Amniotic epithelial cell (primary cell): ENCODE data around the gene EFCAB8.

Source experiments
- DNase-seq: peaks from one replicate; pipeline ENCODE4 v3.0.0-alpha.2; 2010; ENCODE audit warnings: low read depth

Gene EFCAB8, protein sequence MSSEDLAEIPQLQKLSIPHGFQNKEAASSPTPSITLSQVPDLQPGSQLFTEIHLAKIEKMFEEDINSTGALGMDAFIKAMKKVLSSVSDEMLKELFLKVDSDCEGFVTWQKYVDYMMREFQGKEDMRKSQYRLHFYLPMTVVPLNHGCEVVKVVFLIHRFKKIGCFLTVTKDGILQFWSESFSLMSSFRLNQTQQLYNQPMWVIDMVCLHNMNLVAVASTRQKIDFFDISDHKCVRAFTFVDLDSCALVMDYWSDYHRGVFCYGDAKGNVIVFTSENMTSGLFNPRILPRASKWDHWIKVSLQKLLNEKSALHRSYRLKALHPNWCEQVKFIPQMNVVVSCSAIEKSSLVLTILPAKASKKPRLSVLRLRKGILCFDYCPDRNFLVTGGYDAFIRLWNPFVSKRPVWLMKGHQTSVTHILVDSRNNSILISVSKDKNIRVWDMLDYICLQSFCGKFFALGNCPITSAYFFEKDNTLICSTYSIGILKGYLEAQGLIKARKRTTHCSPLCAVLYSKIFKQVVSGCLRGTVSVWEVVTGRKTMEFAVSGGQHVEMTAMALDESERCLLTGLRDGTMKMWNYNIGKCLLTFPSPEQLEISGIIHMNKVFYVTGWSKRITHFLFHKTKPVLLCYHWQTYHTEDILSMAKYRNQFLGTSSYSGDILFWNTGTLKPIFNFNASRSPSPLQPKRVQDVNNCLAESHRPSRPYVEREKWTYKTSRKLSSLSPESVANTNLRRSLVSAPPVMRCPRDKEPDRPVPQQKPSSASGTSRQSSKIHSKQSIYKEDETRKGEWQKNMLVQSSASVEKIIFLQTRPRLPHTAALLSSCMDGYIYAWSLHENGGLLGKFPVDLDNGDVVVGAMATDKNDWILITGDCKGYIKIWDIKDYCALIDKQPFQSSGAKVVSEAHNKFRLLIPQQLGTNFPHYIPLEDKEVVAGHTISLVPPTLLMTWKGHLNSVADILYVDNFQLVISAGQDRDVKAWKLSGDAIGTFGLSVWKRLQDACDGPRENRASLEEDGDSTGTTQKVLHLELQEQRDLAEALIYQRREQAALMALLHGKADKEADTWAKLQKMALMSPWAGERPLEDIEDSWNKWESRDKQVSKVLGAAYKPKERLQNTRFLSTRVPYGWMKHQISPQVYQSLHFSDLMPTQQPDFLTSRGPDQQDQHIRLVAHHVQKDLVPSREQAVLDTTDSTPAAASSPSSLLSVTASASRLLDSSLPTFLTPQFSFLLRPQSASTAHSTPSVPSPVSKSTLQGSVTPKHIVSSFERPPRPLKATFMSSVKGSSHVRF

DNA sequence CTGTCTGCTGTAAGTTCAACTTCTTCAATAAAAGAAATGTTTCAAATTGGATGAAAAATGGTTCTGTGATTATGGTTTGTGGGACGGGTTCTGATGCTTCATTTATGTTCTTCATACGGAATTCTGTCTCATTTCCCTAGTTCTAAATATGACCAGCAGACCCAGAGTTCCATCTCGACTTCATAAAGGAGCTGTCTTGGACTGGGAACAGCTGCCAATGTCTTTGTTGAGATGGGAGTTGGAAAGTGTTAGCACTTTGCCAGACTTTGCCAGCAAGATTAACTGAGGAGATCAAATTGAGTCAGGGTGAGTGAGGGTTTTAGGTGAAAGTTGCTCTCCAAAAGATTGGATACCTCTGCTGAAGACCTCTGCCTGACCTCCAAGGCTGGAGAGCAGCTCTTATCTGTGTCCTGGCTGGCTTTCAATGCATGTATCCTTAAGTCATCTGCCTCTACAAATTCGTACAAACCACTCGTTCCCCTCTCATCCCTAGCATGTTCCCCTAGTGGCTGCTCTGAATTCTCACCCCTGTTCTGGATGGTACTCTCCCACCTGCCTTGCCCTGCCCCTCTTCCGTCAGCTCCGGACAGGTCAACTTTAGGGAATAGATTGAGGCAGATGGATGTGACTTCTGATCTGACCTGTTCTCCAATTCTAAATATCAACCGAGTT lies at the start of gene EFCAB8:
EFCAB8 (plus strand) TSS at position 223 of the 672 bp plus-strand sequence. CDS start 4,870 bp downstream, outside the sequence.
- no peak for DNase-seq

DNA sequence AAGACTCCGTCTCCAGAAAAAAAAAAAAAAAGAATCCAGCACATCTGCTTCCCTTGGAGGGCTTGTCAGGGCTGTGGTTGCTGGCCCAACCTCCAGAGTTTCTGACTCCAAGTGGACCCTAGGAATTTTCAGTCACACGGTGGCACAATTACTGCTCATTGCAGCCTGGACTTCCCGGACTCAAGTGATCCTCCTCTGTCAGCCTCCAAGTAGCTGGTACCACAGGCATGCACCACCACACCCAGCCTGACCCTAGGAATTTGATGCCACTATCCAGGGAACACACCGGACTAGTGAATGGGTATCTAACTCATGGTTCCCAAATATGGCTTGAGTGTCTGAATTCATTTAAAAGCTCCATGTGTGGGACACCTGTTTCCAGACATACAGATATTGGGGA lies 48.8 kb upstream of the EFCAB8 start:
- no peak for DNase-seq

DNA sequence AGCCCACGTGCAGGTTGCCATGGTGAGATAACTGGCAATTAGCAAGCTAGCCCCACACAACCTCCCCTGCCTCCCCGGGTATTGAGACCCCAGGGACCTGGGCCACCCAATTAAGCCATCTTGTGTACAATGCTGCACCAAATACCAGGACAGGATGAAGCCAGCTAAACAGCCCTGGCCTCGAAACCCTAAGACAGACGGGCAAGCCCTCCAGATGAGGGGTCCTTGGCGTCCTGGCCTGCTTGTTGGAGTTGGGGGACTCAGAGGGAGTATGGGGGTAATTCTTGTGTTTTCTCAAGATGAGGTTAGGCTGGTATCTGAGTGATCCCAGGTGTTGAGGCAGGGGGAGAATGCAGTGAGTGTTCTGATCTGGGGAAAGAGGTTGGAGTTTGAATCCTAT lies 47.8 kb upstream of the EFCAB8 start:
- no peak for DNase-seq

DNA sequence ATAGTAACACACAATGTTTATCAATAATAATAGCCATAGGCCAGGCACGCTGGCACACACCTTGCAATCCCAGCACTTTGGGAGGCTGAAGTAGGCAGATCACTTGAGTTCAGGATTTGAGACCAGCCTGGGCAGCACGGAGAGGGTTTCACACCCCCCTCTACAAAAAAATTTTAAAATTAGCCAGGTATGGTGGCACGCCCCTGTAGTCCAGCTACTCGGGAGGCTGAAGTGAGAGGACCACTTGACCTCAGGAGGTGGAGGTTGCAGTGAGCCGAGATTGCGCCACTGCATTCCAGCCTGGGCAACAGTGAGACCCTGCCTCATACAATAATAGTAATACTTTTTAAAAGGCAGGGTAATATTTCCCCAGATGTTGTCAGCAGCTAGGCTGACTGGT lies 46.8 kb upstream of the EFCAB8 start:
- no peak for DNase-seq

DNA sequence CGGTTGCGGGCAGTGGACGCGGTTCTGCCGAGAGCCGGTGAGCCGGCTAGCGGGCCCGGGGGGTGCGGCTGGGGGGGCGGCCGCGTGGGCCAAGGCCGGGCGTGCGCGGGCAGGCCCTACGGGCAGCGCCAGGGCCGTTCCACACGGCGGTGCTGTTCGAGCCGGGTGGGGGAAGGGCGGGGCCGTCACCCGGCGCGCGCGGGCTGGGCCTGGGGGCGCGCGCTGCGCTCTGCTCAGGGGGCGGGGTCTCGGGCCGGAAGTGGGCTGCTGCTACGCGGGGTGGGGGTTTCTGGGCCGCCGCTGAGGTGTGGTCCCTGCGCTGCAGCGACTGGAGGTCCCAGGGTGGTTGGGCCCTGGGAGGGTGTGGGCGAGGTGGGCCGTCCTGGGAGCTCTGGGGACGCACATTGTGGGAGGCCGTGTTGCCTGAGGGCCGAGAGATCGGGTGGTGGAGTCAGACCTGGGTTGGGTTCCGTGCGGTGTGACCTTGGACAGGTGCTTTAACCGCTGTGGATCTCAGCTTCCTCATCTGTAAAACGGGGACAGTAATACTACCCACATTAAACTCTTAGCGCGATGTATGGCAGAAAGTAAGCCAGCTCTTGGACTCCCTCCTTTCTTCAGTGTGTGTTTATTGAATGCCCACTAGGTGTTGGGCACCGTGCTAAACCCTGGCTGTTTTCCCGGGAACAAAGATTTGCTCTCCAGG lies 38.6 kb upstream of the EFCAB8 start:
- DNase-seq, result peak; percentile 32

DNA sequence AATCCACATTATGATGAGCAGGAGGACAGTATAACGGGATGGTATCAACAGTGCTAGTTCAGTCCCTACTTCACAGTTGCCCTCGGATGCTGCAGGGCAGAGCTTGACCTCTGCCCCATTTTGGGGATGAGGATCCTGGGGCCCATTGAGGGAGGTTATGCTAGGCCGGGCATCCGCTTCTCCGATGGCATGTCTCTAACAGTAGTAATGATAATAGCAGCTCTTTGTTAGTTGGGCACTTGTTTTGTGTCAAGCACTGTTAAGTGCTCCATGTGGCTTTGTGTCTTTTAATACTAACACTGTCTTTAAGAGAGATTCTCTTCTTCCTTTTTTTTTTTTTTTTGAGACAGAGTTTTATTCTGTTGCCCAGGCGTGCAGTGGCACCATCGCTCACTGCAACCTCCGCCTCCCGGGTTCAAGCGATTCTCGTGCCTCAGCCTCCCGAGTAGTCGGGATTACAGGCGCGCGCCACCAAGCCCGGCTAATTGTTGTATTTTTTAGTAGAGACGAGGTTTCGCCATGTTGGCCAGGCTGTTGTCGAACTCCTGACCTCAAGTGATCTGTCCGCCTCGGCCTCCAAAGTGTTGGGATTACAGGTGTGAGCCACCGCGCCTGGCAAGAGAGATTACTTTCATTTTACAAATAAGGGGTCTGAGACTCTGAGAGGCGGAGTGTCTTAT lies 37.9 kb upstream of the EFCAB8 start:
- DNase-seq, result no peak

DNA sequence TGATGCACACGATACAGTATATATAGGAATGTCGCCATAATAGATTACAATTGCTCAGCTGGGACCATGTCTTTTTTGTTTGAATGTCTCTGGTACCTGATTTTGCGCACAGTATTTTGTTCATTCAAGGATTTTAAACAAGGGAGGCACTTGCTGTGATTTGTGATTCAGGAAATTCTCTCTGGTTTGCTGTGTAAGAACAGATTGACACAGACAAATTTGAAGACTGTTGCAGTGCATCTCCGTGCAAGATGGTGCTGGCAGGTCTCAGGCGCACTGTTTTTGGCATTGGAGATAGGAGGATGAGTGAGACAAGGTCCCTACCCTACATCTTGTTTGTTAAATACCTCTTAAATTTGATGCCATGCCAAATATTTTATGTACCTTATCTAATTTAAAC lies 36.5 kb upstream of the EFCAB8 start:
- no peak for DNase-seq

DNA sequence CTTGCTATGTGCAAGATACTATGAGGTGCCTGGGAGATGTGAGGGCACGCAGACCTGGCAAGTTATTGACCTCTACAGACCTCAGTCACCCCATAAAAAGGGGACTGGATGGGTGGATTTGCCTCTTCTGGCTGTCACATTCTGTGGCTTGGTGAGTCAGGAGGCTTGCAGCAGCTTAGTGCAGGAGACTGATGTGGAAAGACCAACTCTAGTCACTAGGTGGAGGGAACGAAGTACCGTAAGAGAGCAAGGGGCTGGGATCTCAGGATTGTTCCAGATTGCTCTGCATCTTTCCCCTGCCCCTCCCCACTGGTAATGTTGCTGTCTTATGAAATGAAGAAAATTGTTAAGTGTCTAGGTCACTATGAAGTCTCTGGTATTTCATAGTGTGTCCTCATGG lies 35.6 kb upstream of the EFCAB8 start:
- peak; percentile 93 for DNase-seq

DNA sequence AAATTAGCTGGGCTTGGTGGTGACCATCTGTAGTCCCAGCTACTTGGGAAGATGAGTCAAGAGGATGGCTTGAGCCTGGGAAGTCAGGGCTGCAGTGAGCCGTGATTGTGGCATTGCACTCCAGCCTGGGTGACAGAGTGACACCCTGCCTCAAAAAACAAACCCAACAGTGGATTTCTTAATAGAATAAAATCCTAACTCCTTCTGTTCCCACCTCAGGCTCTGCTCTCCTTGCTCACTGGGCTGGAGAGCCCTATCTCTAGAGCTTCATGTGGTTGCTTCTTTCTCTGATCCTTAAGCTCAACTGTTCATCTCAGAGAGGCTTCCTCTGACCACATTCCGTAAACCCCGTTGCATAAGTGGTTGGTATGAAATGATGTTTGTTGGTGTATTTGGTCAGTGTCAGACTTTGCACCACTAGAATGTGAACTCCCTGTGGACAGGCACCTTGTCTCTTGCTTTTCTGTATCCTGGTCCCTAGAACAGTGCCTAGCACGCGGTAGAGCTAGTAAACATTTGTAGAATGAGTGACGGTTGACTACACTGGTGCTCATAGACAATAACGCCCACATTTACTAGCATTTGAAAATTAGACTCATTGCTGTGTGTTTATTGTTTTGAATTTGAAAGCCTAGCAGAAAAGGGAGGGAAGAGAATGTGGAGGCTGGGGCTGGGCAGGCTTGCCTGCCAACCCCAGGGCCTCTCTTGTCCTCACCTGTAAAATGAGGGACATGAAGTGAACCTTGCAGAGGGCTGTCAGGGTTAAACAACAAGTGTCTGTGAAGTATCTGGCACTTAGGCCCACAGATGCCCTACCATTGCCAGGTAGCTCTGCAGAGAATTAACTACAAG lies 34.8 kb upstream of the EFCAB8 start:
- peak; percentile 90 for DNase-seq

DNA sequence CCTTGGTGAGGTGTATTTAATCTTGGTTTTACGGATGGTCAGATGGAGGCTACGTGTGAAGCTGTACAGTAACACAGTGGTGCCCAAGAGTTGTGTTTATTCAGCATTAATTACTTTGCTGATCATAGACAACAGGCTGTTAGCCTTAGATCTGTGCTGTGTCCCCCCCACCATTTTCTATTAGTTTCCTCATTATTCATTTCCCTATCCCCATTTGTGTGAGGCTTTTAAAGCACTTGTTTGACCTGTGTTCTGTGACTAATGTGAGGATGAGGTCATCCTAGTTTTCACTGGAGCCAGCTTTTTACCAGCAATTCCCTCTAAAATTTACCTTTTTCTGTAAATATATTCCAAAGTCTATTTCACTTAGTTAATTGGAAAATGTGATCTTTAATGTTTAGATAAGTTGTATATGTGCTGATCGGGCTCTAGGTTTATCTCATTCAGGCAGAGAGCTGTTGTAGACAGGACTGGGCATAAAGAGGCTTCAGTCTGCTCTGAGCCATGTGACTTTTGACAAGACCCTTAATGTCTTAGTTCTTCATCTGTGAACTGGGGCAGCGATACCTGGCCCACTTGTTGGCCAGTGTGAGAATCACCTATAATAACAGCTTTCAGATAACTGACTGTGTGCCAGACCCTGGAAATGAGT lies 30.6 kb upstream of the EFCAB8 start:
- no peak for DNase-seq

DNA sequence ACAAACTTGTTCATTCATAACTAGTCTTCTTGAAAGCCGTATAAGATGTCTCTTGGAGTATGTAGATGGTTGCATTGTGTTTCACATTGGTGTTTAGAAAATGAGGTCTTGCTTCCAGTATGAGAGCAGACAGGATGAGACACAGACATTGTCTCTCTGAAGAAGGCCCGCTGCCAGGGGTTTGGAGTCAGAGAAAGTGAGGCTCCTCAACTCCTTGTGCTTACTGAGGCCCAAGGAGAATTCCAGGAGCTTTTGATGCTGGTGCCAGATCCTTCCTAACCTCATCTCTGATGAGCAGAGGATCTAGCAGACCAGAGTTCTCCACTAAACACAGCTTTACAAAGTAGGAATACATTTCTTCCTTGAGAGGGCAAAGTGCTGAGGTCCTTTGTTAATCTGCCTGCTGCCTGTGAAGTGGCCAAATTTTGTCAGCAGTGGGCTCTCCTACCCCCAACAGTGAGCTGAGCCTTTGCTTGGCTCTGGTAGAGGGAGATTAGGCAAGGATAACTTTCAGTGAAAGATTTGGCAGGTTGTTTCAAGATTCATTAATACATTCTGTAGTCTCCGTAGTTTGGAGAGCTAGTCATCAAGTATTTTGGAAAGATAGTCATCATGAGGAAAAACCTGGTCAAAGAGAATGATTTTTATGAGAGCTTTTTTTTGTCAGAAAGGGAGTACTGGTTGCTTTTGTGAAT lies 29.3 kb upstream of the EFCAB8 start:
- no peak for DNase-seq

DNA sequence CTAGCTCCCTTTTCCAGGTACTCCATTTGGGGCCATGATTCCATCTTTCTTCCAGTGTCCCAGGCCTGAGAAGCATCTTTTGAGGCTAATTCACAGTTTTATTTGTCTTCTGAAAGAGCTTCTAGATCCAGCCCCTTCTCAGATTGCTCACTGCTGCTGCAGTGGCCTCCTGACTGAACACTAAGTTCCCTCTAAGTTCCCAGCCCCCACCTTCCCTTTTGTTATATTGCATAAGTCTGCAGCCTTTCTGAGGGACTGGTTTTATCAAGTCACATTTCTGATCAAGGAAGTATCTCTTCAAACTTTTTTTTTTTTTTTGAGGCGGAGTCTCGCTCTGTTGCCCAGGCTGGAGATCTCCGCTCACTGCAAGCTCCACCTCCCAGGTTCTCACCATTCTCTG lies 28.3 kb upstream of the EFCAB8 start:
- DNase-seq, result peak; percentile 78

DNA sequence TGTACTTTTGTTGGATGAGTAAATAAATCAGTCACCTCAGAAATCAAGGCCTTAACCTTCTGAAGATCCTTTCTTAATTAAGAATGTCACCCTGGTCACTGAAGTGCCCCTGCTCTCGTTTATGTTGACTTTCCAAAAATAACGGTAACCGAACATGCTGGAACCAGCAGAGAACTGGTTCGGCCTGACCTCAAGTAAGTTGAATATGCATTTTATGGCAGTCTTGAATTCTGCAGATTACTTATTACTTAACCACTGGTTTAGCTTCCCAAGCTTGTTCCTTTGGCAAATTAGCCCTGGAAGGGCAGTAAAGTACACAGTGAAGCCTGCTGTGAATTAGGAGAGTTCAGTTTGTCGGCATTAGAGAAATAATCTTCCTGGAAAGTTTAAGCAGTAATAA lies 26.7 kb upstream of the EFCAB8 start:
- DNase-seq, result no peak

DNA sequence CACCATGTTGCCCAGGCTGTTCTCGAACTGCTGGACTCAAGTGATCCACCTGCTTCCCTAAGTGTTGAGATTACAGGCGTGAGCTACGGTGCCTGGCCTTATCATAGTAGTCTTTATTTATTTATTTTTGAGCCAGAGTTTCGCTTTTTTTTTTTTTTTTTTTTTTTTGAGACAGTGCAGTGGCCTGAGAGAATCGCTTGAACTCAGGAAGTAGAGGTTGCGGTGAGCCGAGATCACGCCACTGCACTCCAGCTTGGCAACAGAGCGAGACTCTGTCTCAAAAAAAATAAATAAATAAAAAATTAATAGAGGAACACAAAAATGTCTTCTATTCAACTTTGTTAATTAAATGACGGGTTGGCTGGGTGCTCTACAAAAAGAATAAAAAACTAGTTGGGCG lies 26.1 kb upstream of the EFCAB8 start:
- no peak for DNase-seq

DNA sequence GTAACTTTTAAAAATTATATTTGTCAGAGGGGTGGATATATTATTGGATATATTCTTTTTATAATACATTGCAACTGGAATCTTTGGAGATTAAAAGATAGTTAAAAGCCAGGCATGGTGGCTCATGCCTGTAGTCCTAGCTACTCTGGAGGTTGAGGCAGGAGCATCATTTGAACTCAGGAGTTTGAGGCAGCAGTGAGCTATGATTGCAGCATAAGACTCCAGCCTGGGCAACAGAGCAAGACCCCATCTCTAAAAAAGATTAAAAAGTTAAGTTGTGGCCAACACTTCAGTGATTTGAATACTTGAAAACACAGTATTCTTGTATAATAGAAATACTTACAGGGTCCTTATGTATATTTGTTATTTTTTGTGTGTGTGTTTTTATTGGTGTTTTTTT lies 23.8 kb upstream of the EFCAB8 start:
- DNase-seq, result no peak

DNA sequence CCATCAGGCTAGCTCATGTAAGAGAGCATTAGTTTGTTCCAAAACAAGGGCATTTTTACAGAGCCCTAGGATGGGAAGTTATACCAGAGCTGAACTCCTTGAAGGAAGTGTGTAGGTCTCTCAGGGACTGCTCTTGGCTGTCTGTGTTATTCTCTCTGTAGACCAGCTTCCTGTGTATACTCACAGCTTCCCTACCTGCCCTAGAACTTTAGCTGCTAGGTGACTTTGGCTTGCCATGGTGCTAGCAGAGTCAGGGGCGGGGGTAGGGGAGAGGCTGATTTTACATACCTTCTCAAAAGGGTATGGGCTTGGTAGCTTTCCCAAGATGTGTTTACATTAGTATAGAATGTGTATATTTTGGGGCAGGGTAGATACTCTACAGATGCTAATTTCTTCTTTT lies 21.6 kb upstream of the EFCAB8 start:
- DNase-seq, result no peak

DNA sequence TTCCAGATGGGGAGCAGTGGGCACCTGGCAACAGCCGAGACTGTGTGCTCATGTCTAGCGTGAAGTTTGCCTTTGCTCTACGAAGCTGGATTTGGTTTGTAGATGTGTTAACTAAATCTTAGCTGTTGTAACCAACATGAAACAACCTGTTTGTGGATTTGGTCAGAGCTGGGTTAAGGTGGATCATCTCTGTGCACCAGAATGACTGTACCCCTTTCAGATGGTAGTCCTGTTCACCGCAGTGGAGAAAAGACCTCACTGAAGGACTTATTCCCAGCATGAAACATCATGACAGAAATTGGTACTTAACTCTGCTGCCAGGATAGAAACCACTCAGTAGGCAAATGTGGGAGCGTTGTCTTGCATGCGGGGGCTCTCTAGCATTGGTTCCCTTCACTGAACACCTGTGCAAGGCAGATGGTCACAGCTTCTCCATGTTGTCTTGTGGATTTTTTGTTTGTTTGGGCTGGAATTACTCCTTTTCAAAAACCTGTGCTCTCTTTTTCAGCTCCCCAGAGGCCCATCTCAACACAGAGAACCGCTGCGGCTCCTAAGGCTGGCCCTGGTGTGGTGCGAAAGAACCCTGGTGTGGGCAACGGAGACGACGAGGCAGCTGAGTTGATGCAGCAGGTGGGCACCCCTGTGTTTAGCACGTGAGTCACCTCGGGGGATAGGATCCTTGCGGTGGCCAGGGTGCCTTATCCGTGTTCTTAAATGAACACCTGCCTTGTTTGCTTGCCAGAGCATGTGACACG lies 19.3 kb upstream of the EFCAB8 start:
- no peak for DNase-seq

DNA sequence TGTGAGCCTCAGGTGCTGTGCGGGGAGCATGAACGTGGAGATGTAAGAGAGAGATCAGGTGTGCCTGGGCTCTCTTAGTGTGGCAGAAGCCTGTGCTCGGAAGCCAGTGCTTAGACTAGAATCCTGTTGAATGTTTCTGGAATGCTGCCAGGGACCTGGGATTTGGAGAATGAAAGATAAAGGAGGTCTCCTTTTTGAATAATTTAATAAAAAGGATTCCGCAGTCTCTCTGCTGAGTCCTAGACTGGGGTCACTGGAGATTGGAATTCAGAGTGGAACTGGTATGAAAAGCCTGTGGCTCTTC lies 18.8 kb upstream of the EFCAB8 start:
- no peak for DNase-seq
